H1 (cell line): ENCODE measurements around the gene KLHL35. TPM values are rescaled to one million over a fixed set of nuclear protein-coding genes. Genes with fewer than 3 reads are reported as not detected.

ENCODE experiments used
- CTCF ChIA-PET: fragments of 300-600 bp; sonication (Branson Sonifier 250); formaldehyde crosslinking; loops from one replicate; lab custom pipeline; 2021; ENCODE audit not compliant: partially characterized antibody; lab: Charles Lee
- POLR2A ChIA-PET: fragments of 300-600 bp; sonication (Branson Sonifier 250); formaldehyde crosslinking; loops from one replicate; lab custom pipeline; 2021; ENCODE audit warnings: inconsistent platforms; ENCODE audit not compliant: partially characterized antibody; lab: Charles Lee
- DNase-seq, 2 experiments: peaks; one replicate each; pipeline versions ENCODE4 v3.0.0 to v3.0.0-alpha.2; 2010 to 2022; ENCODE audit warnings: low spot score in 2 of 2, low read depth in 1 of 2, mixed read lengths in 1 of 2
- FAIRE-seq: peaks from 2 replicates; lab custom pipeline; 2011; peaks lifted over from hg19 to GRCh38; lab: Jason Lieb, UNC
- H2AFZ ChIP-seq: 2 replicates; pipeline ENCODE4 v1.8.1; 2012; ENCODE audit warnings: low read length, inconsistent platforms
- H2AK5ac ChIP-seq: 2 replicates; pipeline ENCODE4 v1.6.1; 2013; ENCODE audit warnings: low read depth, low read length
- H2BK120ac ChIP-seq: replicated peaks from 2 replicates; pipeline ENCODE3; 2013; ENCODE audit warnings: low read depth, low read length, inconsistent platforms
- H2BK12ac ChIP-seq: 2 replicates; pipeline ENCODE4 v1.6.1; 2013; ENCODE audit warnings: low read depth, low read length
- H2BK15ac ChIP-seq: 2 replicates; pipeline ENCODE4 v1.6.1; 2013; ENCODE audit warnings: low read length
- H2BK20ac ChIP-seq: 2 replicates; pipeline ENCODE4 v1.6.1; 2013; ENCODE audit warnings: low read length
- H2BK5ac ChIP-seq: 2 replicates; pipeline ENCODE4 v1.6.1; 2013; ENCODE audit warnings: low read depth, low read length
- H3K14ac ChIP-seq: 2 replicates; pipeline ENCODE4 v1.6.1; 2013; ENCODE audit warnings: inconsistent platforms; ENCODE audit not compliant: insufficient read length
- H3K18ac ChIP-seq: 2 replicates; pipeline ENCODE4 v1.6.1; 2013; ENCODE audit warnings: low read length; ENCODE audit errors: extremely low read depth
- H3K23ac ChIP-seq: 2 replicates; pipeline ENCODE4 v1.6.1; 2013; ENCODE audit warnings: inconsistent platforms; ENCODE audit not compliant: insufficient read length
- H3K23me2 ChIP-seq: 2 replicates; pipeline ENCODE4 v1.6.1; 2013; ENCODE audit warnings: low read depth, low read length
- H3K27ac ChIP-seq: 2 replicates; pipeline ENCODE4 v1.6.1; 2011; ENCODE audit warnings: low read depth, low read length, inconsistent platforms
- H3K27me3 ChIP-seq, 4 experiments: replicated peaks in 1 of 4; 1 replicate in 1 of 4; 2 replicates in 3 of 4; pipeline versions ENCODE4 v1.6.1 to v1.8.1; 2011 to 2013; ENCODE audit warnings: low read length in 3 of 4, mild to moderate bottlenecking in 3 of 4, inconsistent platforms in 2 of 4, mixed read lengths in 2 of 4, moderate library complexity in 1 of 4; ENCODE audit not compliant: control insufficient read depth in 3 of 4, insufficient read depth in 3 of 4; ENCODE audit errors: extremely low read depth in 1 of 4
- H3K36me3 ChIP-seq, 4 experiments: 2 replicates each; pipeline versions ENCODE4 v1.6.1 to v1.8.1; 2011 to 2013; ENCODE audit warnings: mild to moderate bottlenecking in 4 of 4, low read length in 3 of 4, moderate library complexity in 2 of 4, control low read depth in 1 of 4, inconsistent platforms in 1 of 4; ENCODE audit not compliant: insufficient read depth in 4 of 4, control insufficient read depth in 2 of 4
- H3K4ac ChIP-seq: replicated peaks from 2 replicates; pipeline ENCODE3; 2013; ENCODE audit warnings: low read length, low read depth, mixed read lengths, inconsistent platforms; ENCODE audit not compliant: insufficient read length
- H3K4me1 ChIP-seq, 4 experiments: replicated peaks in 1 of 4; 1 replicate in 1 of 4; 2 replicates in 3 of 4; pipeline versions ENCODE4 v1.6.1 to v1.8.1; 2011 to 2013; ENCODE audit warnings: low read length in 3 of 4, inconsistent platforms in 2 of 4, mixed read lengths in 1 of 4; ENCODE audit not compliant: insufficient read depth in 4 of 4, control insufficient read depth in 3 of 4
- H3K4me2 ChIP-seq, 2 experiments: 2 replicates each; pipeline versions ENCODE4 v1.6.1 to v1.8.1; 2011 to 2013; ENCODE audit warnings: low read depth in 2 of 2, low read length in 2 of 2, control low read depth in 1 of 2, inconsistent platforms in 1 of 2, mild to moderate bottlenecking in 1 of 2; ENCODE audit not compliant: insufficient read depth in 1 of 2
- H3K4me3 ChIP-seq, 4 experiments: fragments of 200-600, 300-600 bp in 1 of 4; sonication (generic), shearing (Covaris generic), sonication (Bioruptor Twin) in 1 of 4; 2 replicates each; pipeline versions ENCODE4 v1.5.1 to v1.8.1; 2011 to 2016; ENCODE audit warnings: low read length in 4 of 4, low read depth in 3 of 4, control low read depth in 2 of 4, inconsistent platforms in 2 of 4, mild to moderate bottlenecking in 2 of 4, mixed read lengths in 1 of 4, moderate library complexity in 1 of 4; ENCODE audit not compliant: insufficient read depth in 2 of 4; ENCODE audit errors: extremely low read depth in 1 of 4
- H3K56ac ChIP-seq: replicated peaks from 2 replicates; pipeline ENCODE3; 2013; ENCODE audit warnings: low read depth, mild to moderate bottlenecking, mixed read lengths, low read length, inconsistent platforms; ENCODE audit not compliant: insufficient read length
- H3K79me1 ChIP-seq: 2 replicates; pipeline ENCODE4 v1.6.1; 2013; ENCODE audit warnings: low read depth, low read length, control low read depth
- H3K79me2 ChIP-seq, 2 experiments: 2 replicates each; pipeline versions ENCODE4 v1.6.1 to v1.8.1; 2012 to 2013; ENCODE audit warnings: low read length in 2 of 2, mild to moderate bottlenecking in 2 of 2, inconsistent platforms in 1 of 2; ENCODE audit not compliant: insufficient read depth in 2 of 2, control insufficient read depth in 1 of 2
- H3K9ac ChIP-seq, 4 experiments: replicated peaks in 1 of 4; 1 replicate in 1 of 4; 2 replicates in 3 of 4; pipeline versions ENCODE4 v1.6.1 to v1.8.1; 2011 to 2013; ENCODE audit warnings: low read depth in 3 of 4, low read length in 3 of 4, control low read depth in 2 of 4, mild to moderate bottlenecking in 2 of 4, moderate library complexity in 2 of 4, inconsistent platforms in 1 of 4; ENCODE audit errors: extremely low read depth in 1 of 4
- H3K9me3 ChIP-seq, 2 experiments: 2 replicates each; pipeline versions ENCODE4 v1.6.1 to v1.8.1; 2012 to 2013; ENCODE audit warnings: mild to moderate bottlenecking in 2 of 2, moderate library complexity in 2 of 2, control low read depth in 1 of 2, inconsistent platforms in 1 of 2, low read depth in 1 of 2, low read length in 1 of 2, mixed read lengths in 1 of 2; ENCODE audit not compliant: insufficient read depth in 2 of 2
- H4K20me1 ChIP-seq, 2 experiments: replicated peaks in 1 of 2; 2 replicates each; pipeline versions ENCODE3 to v1.8.1; 2011 to 2013; ENCODE audit warnings: inconsistent platforms in 2 of 2, low read length in 2 of 2, mild to moderate bottlenecking in 1 of 2; ENCODE audit not compliant: insufficient read depth in 2 of 2, control insufficient read depth in 1 of 2
- H4K5ac ChIP-seq: 2 replicates; pipeline ENCODE4 v1.6.1; 2013; ENCODE audit warnings: low read length, low read depth, mixed read lengths, inconsistent platforms; ENCODE audit not compliant: insufficient read length
- H4K8ac ChIP-seq: 2 replicates; pipeline ENCODE4 v1.8.0; 2013; ENCODE audit warnings: mild to moderate bottlenecking, moderate library complexity, low read length, inconsistent platforms; ENCODE audit not compliant: insufficient read depth; ENCODE audit errors: extremely low read depth
- H4K91ac ChIP-seq: replicated peaks from 2 replicates; pipeline ENCODE3; 2013; ENCODE audit warnings: low read length, mixed read lengths, inconsistent platforms; ENCODE audit not compliant: insufficient read length
- CEBPB ChIP-seq: IDR thresholded peaks from 2 replicates; pipeline ENCODE4 v1.6.1; 2012; ENCODE audit warnings: low read depth, low read length
- CREB1 ChIP-seq: IDR thresholded peaks from 2 replicates; pipeline ENCODE4 v1.6.1; 2012; ENCODE audit warnings: inconsistent platforms
- FOSL1 ChIP-seq: IDR thresholded peaks from 2 replicates; pipeline ENCODE4 v1.6.1; 2011; ENCODE audit warnings: mild to moderate bottlenecking, low read depth, low read length, moderate library complexity; ENCODE audit not compliant: insufficient read depth
- HDAC6 ChIP-seq: IDR thresholded peaks from one replicate; pipeline ENCODE4 v1.7.1; 2012; ENCODE audit warnings: low read depth, mild to moderate bottlenecking, inconsistent platforms, low read length, moderate library complexity
- KDM5A ChIP-seq: fragments of 200-600 bp; IDR thresholded peaks from 2 replicates; pipeline ENCODE4 v1.7.1; 2012; ENCODE audit warnings: mild to moderate bottlenecking, low read length, inconsistent platforms, mixed read lengths
- PHF8 ChIP-seq: fragments of 200-600 bp; sonication (generic); conservative IDR thresholded peaks from 2 replicates; pipeline ENCODE4 v1.7.1; 2012; ENCODE audit warnings: low read depth, mild to moderate bottlenecking, inconsistent platforms, low read length, moderate library complexity
- POLR2A ChIP-seq, 2 experiments: IDR thresholded peaks; 1 replicate in 1 of 2; 2 replicates in 1 of 2; pipeline ENCODE4 v1.6.1; 2011; ENCODE audit warnings: low read depth in 2 of 2, low read length in 2 of 2, mild to moderate bottlenecking in 2 of 2; ENCODE audit errors: control extremely low read depth in 1 of 2
- RNF2 ChIP-seq: fragments of 200-900, 300-1000 bp; sonication (generic); IDR thresholded peaks from 2 replicates; pipeline ENCODE4 v1.7.1; 2016; ENCODE audit warnings: borderline replicate concordance, low read depth, mild to moderate bottlenecking, antibody characterized with exemption, low read length; ENCODE audit not compliant: poor library complexity, severe bottlenecking; ENCODE audit errors: missing control alignments
- SP2 ChIP-seq: IDR thresholded peaks from 2 replicates; pipeline ENCODE4 v1.6.1; 2012; ENCODE audit warnings: mild to moderate bottlenecking, low read length, inconsistent platforms
- TAF1 ChIP-seq: IDR thresholded peaks from 2 replicates; pipeline ENCODE4 v1.6.1; 2011; ENCODE audit warnings: mild to moderate bottlenecking, low read depth, low read length
- polyA plus RNA-seq, 7 experiments: library from polyadenylated mRNA; depleted of rRNA in 3 of 7; stranded (reverse) in 5 of 7; unstranded in 2 of 7; fragments of >200 nt in 5 of 7; fragments of 200-250 nt in 2 of 7; gene quantifications; 1 replicate in 5 of 7; 2 replicates in 1 of 7; 4 replicates in 1 of 7; pipeline versions ENCODE4 v1.2.1 to v1.2.3, GENCODE V29; 2011 to 2013; ENCODE audit warnings: missing spikeins in 2 of 7, mixed read lengths in 2 of 7
- total RNA-seq: library from RNA; stranded (reverse); fragmentation: NEBNext Ultra II Directional; extraction: Animal tissue kit (Norgen Biotek cat#: 25700); gene quantifications from 2 replicates; pipeline ENCODE4 v1.2.1, GENCODE V29; 2021

The KLHL35 gene
- total and polyA plus RNA-seq, 2 of the 8 experiments (the other 6 are each of a cell fraction or from before 2014, with no cell fraction given) = 0.35 to 0.41 TPM

- DNase-seq = no peak
- FAIRE-seq = no peak
- Histone ChIP-seq H3K4ac (no peak overlapping the region), H4K91ac (no peak overlapping the region), H3K9me3 (peaks cover 9 to 19% of the 10 kb centered on the region in 2 experiments; a peak in 3 of 4 replicates), H3K18ac (no peak overlapping the region), H2BK120ac (no peak overlapping the region), H2AK5ac (no peak overlapping the region), H3K27me3 (peaks cover 44 to 55% (median 49%) of the 10 kb centered on the region in 4 experiments), H3K23me2 (peaks cover 2% of the 10 kb centered on the region; the same call in 1 of the 2 replicates), H3K23ac (no peak overlapping the region), H3K79me2 (no peaks in the 10 kb centered on the region), H3K56ac (no peak overlapping the region), H3K4me1 (peaks cover 0 to 12% (median 8%) of the 10 kb centered on the region in 4 experiments; a peak in 5 of 7 replicates), H2BK5ac (no peak overlapping the region), H4K8ac (no peak overlapping the region), H2BK12ac (no peak overlapping the region), H3K36me3 (peaks cover 0 to 17% (median 3%) of the 10 kb centered on the region in 4 experiments; a peak in 4 of 8 replicates), H2BK15ac (no peak overlapping the region), H3K14ac (no peak overlapping the region), H4K5ac (no peak overlapping the region), H4K20me1 (peaks cover 2 to 3% of the 10 kb centered on the region in 2 experiments), H3K9ac (no peak overlapping the region), H3K79me1 (no peaks in the 10 kb centered on the region), H3K27ac (no peak overlapping the region), H2AFZ (no peak overlapping the region), H3K4me3 (no peak overlapping the region), H3K4me2 (no peak overlapping the region), H2BK20ac (no peak overlapping the region)
- POLR2A ChIA-PET = interaction anchor here (1.2 to 27.9 kb wide), 2 partner anchors 26 to 39 kb away, joined by 3 to 570 read pairs; partner anchors contain the start of gene RPS3
- TF ChIP-seq POLR2A (IDR thresholded peaks at IDR 0.05; ENCODE audit: control extremely low read depth in 1 of 2, low read depth in 2 of 2, low read length in 2 of 2) (no peak), HDAC6 (no peak), RNF2 (no peak), FOSL1 (no peak), PHF8 (no peak), CEBPB (no peak), KDM5A (no peak), CREB1 (no peak), SP2 (no peak), TAF1 (no peak)
- CTCF ChIA-PET = interaction anchor here (0.7 to 18.5 kb wide), 10 partner anchors 10 to 152 kb away, joined by 3 to 201 read pairs (median 10); no protein-coding TSS in a partner anchor
These were observed 5.8 kb downstream of the KLHL35 start for GRCh38 chr11:75427181-75427580.
